Measurements from ENCODE around the gene KCTD10.

KCTD10 gene

GRCh38 chr12:109491671-109492070 lies 14.6 kb upstream of the KCTD10 start:
- no peak for DNase-seq (ENCODE audit: low spot score)
- in situ Hi-C loops (cut with MboI; ENCODE audit: low pct_unique_long_range_greater_than_20kb, low sequenced_read_pairs, unreplicated experiment), result no loop called here
- no peak for TF ChIP-seq CTCF (IDR thresholded peaks at IDR 0.05; ENCODE audit: extremely low read depth, insufficient read depth, missing control alignments)

- in situ Hi-C loops (cut with MboI; ENCODE audit: low pct_unique_long_range_greater_than_20kb, low sequenced_read_pairs, unreplicated experiment), result no loop called here
- no peak for DNase-seq (ENCODE audit: low spot score)
- no peak for TF ChIP-seq CTCF (IDR thresholded peaks at IDR 0.05; ENCODE audit: extremely low read depth, insufficient read depth, missing control alignments)
These were observed 13.0 kb upstream of the KCTD10 start for GRCh38 chr12:109489955-109490565.

DNA sequence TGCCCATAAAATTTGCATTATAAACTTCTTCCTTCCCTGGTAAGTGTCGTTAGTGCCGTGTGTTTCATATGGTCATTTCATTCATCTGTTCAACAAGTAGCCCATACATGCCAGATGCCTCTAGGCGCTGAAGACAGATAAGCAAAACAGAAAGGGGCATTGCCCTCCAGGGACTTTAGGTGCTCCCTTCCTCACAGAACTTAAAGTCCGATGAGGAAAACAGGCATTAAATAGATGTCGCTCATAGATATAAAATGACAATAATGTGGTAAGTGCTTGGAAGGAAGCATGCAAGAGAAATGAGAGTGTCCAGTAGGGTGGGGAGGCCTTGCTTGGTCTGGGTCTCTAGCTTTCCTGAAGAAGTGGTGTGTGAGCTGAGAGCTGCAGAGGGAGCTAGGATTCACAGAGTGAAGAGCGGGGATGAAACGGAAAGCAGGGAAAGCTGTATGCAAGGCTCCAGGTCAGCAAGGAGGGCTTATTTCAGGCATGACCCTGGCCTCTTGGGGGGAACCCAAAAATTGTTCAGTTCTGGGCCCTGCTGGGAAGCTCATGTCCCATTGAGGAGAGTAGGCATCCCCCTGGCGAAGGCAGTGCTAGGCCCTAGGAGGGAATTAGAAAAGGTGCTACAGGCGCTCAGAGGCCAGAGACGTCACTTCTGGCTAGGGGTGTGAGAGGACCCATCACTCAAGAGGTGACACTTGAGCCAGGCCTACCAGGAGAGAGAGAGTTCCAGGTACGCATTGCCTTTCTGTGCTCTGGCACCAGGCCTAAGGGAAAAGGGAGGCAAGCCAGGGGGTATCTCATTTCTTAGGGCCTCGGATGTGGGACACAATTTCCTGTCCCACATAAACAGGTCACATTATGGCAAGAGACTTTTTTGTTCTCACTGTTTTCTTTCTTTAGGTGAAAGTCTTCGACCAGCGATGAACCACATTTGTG lies 12.2 kb upstream of the KCTD10 start:
- DNase-seq (ENCODE audit: low spot score), result no peak
- in situ Hi-C loops (cut with MboI; ENCODE audit: low pct_unique_long_range_greater_than_20kb, low sequenced_read_pairs, unreplicated experiment), result no loop called here
- TF ChIP-seq CTCF (IDR thresholded peaks at IDR 0.05; ENCODE audit: extremely low read depth, insufficient read depth, missing control alignments), result no peak

DNA sequence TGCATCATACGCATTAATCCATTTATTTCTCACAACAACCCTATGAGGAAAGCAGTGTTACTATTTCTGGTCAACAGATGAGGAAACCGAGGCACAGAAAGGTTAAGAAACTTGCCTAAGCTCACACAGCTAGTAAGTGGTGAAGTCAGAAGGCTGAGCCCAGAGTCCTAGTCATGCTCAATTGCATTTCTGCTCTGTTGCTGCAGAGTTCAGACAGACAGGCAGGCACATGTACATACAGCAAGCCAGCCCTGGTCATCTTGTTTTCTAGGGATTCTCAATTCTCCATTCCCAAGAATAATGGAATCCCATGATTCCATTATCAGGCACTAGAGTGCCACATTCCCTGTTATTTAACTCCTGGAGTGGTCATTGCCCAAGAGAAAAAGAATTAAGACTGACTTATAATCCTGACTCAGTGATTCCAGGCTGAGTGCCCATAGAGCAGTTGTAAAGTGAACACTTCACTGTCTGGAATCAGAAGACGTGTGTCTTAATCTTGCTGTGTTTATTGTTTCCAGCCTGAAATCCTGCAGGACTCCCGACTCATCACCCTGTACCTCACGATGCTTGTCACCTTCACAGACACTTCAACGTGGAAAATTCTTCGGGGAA lies 11.1 kb upstream of the KCTD10 start:
- no peak for TF ChIP-seq CTCF (IDR thresholded peaks at IDR 0.05; ENCODE audit: extremely low read depth, insufficient read depth, missing control alignments)
- in situ Hi-C loops (cut with MboI; ENCODE audit: low pct_unique_long_range_greater_than_20kb, low sequenced_read_pairs, unreplicated experiment), result no loop called here
- DNase-seq (ENCODE audit: low spot score), result no peak

GRCh38 chr12:109487181-109488050 lies 10.3 kb upstream of the KCTD10 start:
- TF ChIP-seq CTCF (IDR thresholded peaks at IDR 0.05; ENCODE audit: extremely low read depth, insufficient read depth, missing control alignments), result no peak
- in situ Hi-C loops (cut with MboI; ENCODE audit: low pct_unique_long_range_greater_than_20kb, low sequenced_read_pairs, unreplicated experiment), result no loop called here

DNA sequence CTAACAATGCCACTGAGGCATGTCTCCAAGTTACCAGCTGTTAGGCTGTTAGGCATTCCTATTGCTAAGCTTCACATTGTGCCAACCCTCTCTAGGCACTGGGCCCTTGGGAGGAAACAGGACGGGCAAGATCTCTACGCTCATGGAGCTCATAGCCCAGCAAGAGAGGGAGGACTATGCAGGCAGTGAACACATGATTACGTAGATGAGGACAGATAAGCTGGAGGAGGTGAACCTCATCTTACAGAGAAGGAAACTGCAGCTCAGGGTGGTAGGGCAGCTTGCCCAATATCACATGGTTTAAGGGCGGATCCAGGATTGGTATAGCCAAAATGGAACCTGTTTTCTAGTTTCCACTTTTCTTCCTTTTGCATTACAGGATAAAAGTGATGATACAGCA lies 8.1 kb upstream of the KCTD10 start:
- no peak for TF ChIP-seq CTCF (IDR thresholded peaks at IDR 0.05; ENCODE audit: extremely low read depth, insufficient read depth, missing control alignments)
- DNase-seq (ENCODE audit: low spot score), result no peak
- in situ Hi-C loops (cut with MboI; ENCODE audit: low pct_unique_long_range_greater_than_20kb, low sequenced_read_pairs, unreplicated experiment), result no loop called here

More at GRCh38 chr12:109487181-109488050, 10.3 kb upstream of the KCTD10 start:
- no peak for DNase-seq (ENCODE audit: low spot score)
